ENCODE measurements around the gene WEE1. TPM values are rescaled to one million over a fixed set of nuclear protein-coding genes. Genes with fewer than 3 reads are reported as not detected.

Gene WEE1
- total RNA-seq: 100 to 1,000 TPM in 1 of 2 donors, 10 to 100 TPM in 1; 52.0 to 103 TPM

DNA sequence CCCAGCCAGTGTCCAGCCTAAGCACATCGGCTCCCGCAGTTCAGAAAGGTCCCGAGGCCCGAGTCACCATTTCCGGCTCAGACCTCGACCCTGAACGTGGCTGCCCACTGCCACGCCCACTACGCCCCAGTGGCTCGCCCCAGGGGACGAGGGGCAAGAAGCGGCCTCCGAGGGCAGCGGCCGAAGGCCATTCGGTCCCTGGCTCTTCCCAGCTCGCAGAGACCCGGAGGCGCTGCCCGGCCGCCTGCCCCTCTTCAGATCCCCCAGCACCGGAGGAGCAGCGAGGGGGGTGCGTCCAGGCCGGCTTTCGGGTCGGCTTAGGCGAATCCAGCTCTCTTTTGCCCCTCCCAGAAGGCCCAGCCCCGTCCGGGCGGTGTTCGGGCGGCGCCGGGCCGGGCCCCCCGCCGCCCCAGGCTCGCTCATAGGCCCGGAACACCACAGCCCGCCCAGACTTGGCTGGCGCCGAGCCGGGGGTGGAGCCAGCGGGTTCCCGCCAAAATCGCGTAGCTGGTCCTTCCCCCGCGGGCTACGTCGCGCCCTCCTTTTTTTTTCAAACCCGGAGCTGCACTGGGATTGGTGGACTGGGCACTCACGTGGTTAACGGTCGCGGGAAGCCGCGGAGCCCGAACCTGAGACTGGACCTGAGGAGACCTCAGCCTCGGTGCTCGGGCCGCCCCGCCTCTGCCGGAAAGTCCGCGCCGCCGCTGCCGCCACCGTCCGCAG, at the start of gene WEE1:
Gene WEE1 (plus strand): TSS at position 619 of the 723 bp plus-strand sequence. CDS start 264 bp downstream, outside the sequence.
- peak; percentile 98 for DNase-seq (ENCODE audit: low spot score)
- H3K4me3 ChIP-seq: peak within 1 kb of the TSS; percentile 72 to 75
- H3K27me3 ChIP-seq: no peaks in the 10 kb centered on the region
- TF ChIP-seq CTCF (IDR thresholded peaks at IDR 0.05): no peak
- peaks cover 5% of the 10 kb centered on the region for H3K36me3 ChIP-seq
- no peaks in the 10 kb centered on the region for H3K9me3 ChIP-seq
- peaks cover 0 to 31% of the 10 kb centered on the region in 2 donors for H3K4me1 ChIP-seq
- H3K27ac ChIP-seq: peak within 1 kb of the TSS; percentile 98 to 99

- Histone ChIP-seq H3K9me3 (no peaks in the 10 kb centered on the region), H3K27ac (no peak overlapping the region), H3K27me3 (no peaks in the 10 kb centered on the region), H3K36me3 (peaks cover 24% of the 10 kb centered on the region), H3K4me3 (no peak overlapping the region), H3K4me1 (peaks cover 0 to 8% of the 10 kb centered on the region in 2 donors)
- no peak for DNase-seq (ENCODE audit: low spot score)
- TF ChIP-seq CTCF (IDR thresholded peaks at IDR 0.05): no peak
Measured at GRCh38 chr11:9524001-9524400, 49.5 kb upstream of the WEE1 start.

DNA sequence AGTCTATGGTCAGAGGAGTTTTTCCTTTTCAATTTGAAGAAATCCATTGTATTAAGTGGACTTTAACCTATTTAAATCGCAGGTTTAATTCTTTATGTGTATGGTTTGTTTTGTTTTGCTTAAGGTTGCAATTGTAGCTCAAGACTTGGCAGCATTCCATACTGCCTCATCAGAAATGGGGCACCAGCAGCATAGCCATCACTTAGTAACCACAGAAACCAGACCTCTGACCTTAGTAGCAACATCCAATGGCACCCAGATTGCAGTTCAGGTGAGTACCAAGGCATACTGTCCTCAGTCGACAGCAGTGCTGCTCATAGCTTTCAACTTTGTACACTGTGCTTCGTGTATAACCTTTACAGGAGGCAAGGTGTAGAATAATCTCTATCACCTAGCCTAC, 48.4 kb upstream of the WEE1 start:
- DNase-seq (ENCODE audit: low spot score): no peak
- Histone ChIP-seq H3K27ac (no peak overlapping the region), H3K27me3 (no peaks in the 10 kb centered on the region)

DNA sequence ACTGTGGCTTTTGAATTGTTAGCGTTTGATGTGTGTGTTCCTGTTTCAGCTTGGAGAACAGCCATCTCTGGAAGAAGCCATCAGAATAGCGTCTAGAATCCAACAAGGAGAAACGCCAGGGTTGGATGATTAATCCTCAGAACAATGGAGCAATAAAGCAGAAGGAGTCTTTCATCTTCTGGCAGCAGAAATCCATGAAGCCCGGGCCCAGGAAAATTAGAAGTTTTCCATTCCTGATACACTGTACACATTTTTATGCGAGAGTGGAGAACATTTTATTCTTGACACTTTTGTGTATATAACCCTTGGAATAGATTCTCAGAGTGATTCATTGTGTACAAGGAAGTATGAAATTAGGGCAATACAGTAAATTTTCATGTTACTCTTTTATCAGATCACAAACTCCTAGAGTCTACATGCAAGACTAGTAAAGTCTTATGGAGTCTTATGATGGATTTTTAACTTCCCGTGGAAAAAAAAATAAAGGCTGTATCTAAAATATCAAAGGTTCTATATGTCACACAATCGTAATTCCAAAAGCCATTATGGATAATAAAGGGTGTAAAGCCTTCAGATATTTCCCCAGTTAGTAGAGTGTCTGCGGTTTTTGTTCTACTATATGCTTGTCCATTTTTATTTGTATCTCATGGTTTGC, 45.9 kb upstream of the WEE1 start:
- Histone ChIP-seq H3K27me3 (no peaks in the 10 kb centered on the region), H3K27ac (peak overlapping the region; percentile 10 to 38), H3K4me3 (no peak overlapping the region), H3K4me1 (peaks cover 0 to 17% of the 10 kb centered on the region in 2 donors), H3K36me3 (peaks cover 17% of the 10 kb centered on the region), H3K9me3 (no peaks in the 10 kb centered on the region)
- no peak for TF ChIP-seq CTCF (IDR thresholded peaks at IDR 0.05)
- no peak for DNase-seq (ENCODE audit: low spot score)

More for the DNA sequence above, 48.4 kb upstream of the WEE1 start:
- H3K4me3 ChIP-seq: no peak overlapping the region
- peaks cover 0 to 17% of the 10 kb centered on the region in 2 donors for H3K4me1 ChIP-seq
- peaks cover 24% of the 10 kb centered on the region for H3K36me3 ChIP-seq
- no peaks in the 10 kb centered on the region for H3K9me3 ChIP-seq
- TF ChIP-seq CTCF (IDR thresholded peaks at IDR 0.05): no peak

GRCh38 chr11:9528136-9528501, 45.4 kb upstream of the WEE1 start:
- H3K4me1 ChIP-seq: peaks cover 0 to 17% of the 10 kb centered on the region in 2 donors
- H3K27me3 ChIP-seq: no peaks in the 10 kb centered on the region
- H3K27ac ChIP-seq: peak overlapping the region in 1 of 2 donors; percentile 38
- peaks cover 17% of the 10 kb centered on the region for H3K36me3 ChIP-seq
- no peak for DNase-seq (ENCODE audit: low spot score)
- H3K4me3 ChIP-seq: no peak overlapping the region
- H3K9me3 ChIP-seq: no peaks in the 10 kb centered on the region
- no peak for TF ChIP-seq CTCF (IDR thresholded peaks at IDR 0.05)

Measured in right atrium auricular region (tissue), 2 donors.